Muscle layer of duodenum (tissue), 2 donors: Measurements from ENCODE around the gene ARID3B.
"Not testable (repeated sequence)": the region's sequence is repeated elsewhere in the genome, so short reads cannot be mapped to it uniquely, and the experiment has no call there.

Source experiments
- H3K27ac ChIP-seq: one replicate; pipeline ENCODE4 v1.7.0; 2013; ENCODE audit warnings: mild to moderate bottlenecking, low read length
- H3K27me3 ChIP-seq: one replicate; pipeline ENCODE4 v1.7.0; 2013; ENCODE audit warnings: low read depth, mild to moderate bottlenecking, control low read depth, low read length
- H3K36me3 ChIP-seq, 2 donors: one replicate each; pipeline ENCODE4 v1.7.0; 2013; ENCODE audit warnings: low read length in 2 of 2, control low read depth in 1 of 2, mild to moderate bottlenecking in 1 of 2; ENCODE audit not compliant: insufficient read depth in 2 of 2, control insufficient read depth in 1 of 2
- H3K4me1 ChIP-seq, 2 donors: one replicate each; pipeline ENCODE4 v1.7.0; 2013; ENCODE audit warnings: low read length in 2 of 2, mild to moderate bottlenecking in 2 of 2, control low read depth in 1 of 2, moderate library complexity in 1 of 2; ENCODE audit not compliant: insufficient read depth in 2 of 2, control insufficient read depth in 1 of 2
- H3K4me3 ChIP-seq, 2 donors: one replicate each; pipeline ENCODE4 v1.7.0; 2013; ENCODE audit warnings: low read length in 2 of 2, low read depth in 1 of 2, mild to moderate bottlenecking in 1 of 2
- H3K9me3 ChIP-seq, 2 donors: one replicate each; pipeline ENCODE4 v1.7.0; 2013; ENCODE audit warnings: low read length in 2 of 2, control low read depth in 1 of 2, mild to moderate bottlenecking in 1 of 2; ENCODE audit not compliant: control insufficient read depth in 1 of 2
- donor health status: healthy.

The ARID3B gene

GRCh38 chr15:74514059-74514458 is 27.0 kb upstream of the ARID3B start:
- not testable (repeated sequence) for H3K4me1 ChIP-seq, H3K9me3 ChIP-seq, H3K27me3 ChIP-seq, H3K36me3 ChIP-seq, H3K27ac ChIP-seq, H3K4me3 ChIP-seq

- Histone ChIP-seq H3K27me3 (no peaks in the 10 kb centered on the region), H3K4me3 (no peak overlapping the region), H3K9me3 (no peaks in the 10 kb centered on the region), H3K36me3 (no peaks in the 10 kb centered on the region), H3K4me1 (no peaks in the 10 kb centered on the region), H3K27ac (no peak overlapping the region)
Observed at GRCh38 chr15:74517096-74517495, 23.9 kb upstream of the ARID3B start.

GRCh38 chr15:74519311-74519710 is 21.7 kb upstream of the ARID3B start:
- H3K27ac ChIP-seq = no peak overlapping the region
- no peaks in the 10 kb centered on the region for H3K27me3 ChIP-seq
- H3K36me3 ChIP-seq = no peaks in the 10 kb centered on the region
- no peaks in the 10 kb centered on the region for H3K9me3 ChIP-seq
- no peaks in the 10 kb centered on the region for H3K4me1 ChIP-seq
- no peak overlapping the region for H3K4me3 ChIP-seq

- Histone ChIP-seq H3K27me3 (no peaks in the 10 kb centered on the region), H3K27ac (no peak overlapping the region), H3K9me3 (no peaks in the 10 kb centered on the region), H3K4me3 (no peak overlapping the region), H3K4me1 (no peaks in the 10 kb centered on the region), H3K36me3 (no peaks in the 10 kb centered on the region)
Observed at GRCh38 chr15:74520407-74520806, 20.6 kb upstream of the ARID3B start.

- Histone ChIP-seq H3K4me1 (no peaks in the 10 kb centered on the region), H3K4me3 (no peak overlapping the region), H3K27ac (no peak overlapping the region), H3K36me3 (no peaks in the 10 kb centered on the region), H3K9me3 (no peaks in the 10 kb centered on the region), H3K27me3 (no peaks in the 10 kb centered on the region)
Observed at GRCh38 chr15:74523982-74524381, 17.0 kb upstream of the ARID3B start.

- H3K4me1 ChIP-seq = no peaks in the 10 kb centered on the region
- no peaks in the 10 kb centered on the region for H3K36me3 ChIP-seq
- no peaks in the 10 kb centered on the region for H3K9me3 ChIP-seq
- H3K27ac ChIP-seq = no peak overlapping the region
- no peaks in the 10 kb centered on the region for H3K27me3 ChIP-seq
- H3K4me3 ChIP-seq = no peak overlapping the region
Observed at GRCh38 chr15:74525309-74525708, 15.7 kb upstream of the ARID3B start.

GRCh38 chr15:74525945-74526344 is 15.1 kb upstream of the ARID3B start:
- H3K27ac ChIP-seq = no peak overlapping the region
- H3K9me3 ChIP-seq = no peaks in the 10 kb centered on the region
- H3K4me1 ChIP-seq = no peaks in the 10 kb centered on the region
- H3K27me3 ChIP-seq = no peaks in the 10 kb centered on the region
- H3K4me3 ChIP-seq = no peak overlapping the region
- H3K36me3 ChIP-seq = no peaks in the 10 kb centered on the region

GRCh38 chr15:74528876-74529275 is 12.1 kb upstream of the ARID3B start:
- Histone ChIP-seq H3K27me3 (no peaks in the 10 kb centered on the region), H3K9me3 (no peaks in the 10 kb centered on the region), H3K4me1 (no peaks in the 10 kb centered on the region), H3K27ac (no peak overlapping the region), H3K4me3 (no peak overlapping the region), H3K36me3 (no peaks in the 10 kb centered on the region)

- Histone ChIP-seq H3K9me3 (no peaks in the 10 kb centered on the region), H3K36me3 (no peaks in the 10 kb centered on the region), H3K4me3 (no peak overlapping the region), H3K27me3 (no peaks in the 10 kb centered on the region), H3K4me1 (no peaks in the 10 kb centered on the region), H3K27ac (no peak overlapping the region)
Observed at GRCh38 chr15:74529921-74530320, 11.1 kb upstream of the ARID3B start.

- no peaks in the 10 kb centered on the region for H3K36me3 ChIP-seq
- no peak overlapping the region for H3K4me3 ChIP-seq
- H3K27me3 ChIP-seq = no peaks in the 10 kb centered on the region
- H3K27ac ChIP-seq = no peak overlapping the region
- H3K9me3 ChIP-seq = no peaks in the 10 kb centered on the region
- no peaks in the 10 kb centered on the region for H3K4me1 ChIP-seq
Observed at GRCh38 chr15:74530771-74531143, 10.3 kb upstream of the ARID3B start.

GRCh38 chr15:74531144-74531811 is 9.7 kb upstream of the ARID3B start:
- H3K27me3 ChIP-seq = no peaks in the 10 kb centered on the region
- no peak overlapping the region for H3K27ac ChIP-seq
- H3K4me1 ChIP-seq = no peaks in the 10 kb centered on the region
- H3K4me3 ChIP-seq = no peak overlapping the region
- no peaks in the 10 kb centered on the region for H3K36me3 ChIP-seq
- no peaks in the 10 kb centered on the region for H3K9me3 ChIP-seq

GRCh38 chr15:74535388-74536084 is 5.5 kb upstream of the ARID3B start:
- Histone ChIP-seq H3K27me3 (no peaks in the 10 kb centered on the region), H3K27ac (no peak overlapping the region), H3K4me1 (peaks cover 6 to 10% of the 10 kb centered on the region in 2 donors), H3K9me3 (no peaks in the 10 kb centered on the region), H3K36me3 (no peaks in the 10 kb centered on the region), H3K4me3 (no peak overlapping the region)
